Activated T-cell treated with anti-CD3 and anti-CD28 coated beads, Interleukin-2, amount 50 U/mL, for 72 hours (primary cell): Measurements from ENCODE around the gene DUSP28. TPM values are rescaled to one million over a fixed set of nuclear protein-coding genes. Genes with fewer than 3 reads are reported as not detected.
"Not testable (repeated sequence)": the region's sequence is repeated elsewhere in the genome, so short reads cannot be mapped to it uniquely, and the experiment has no call there.

ENCODE experiments used
- ATAC-seq, 2 donors: fragments of 150-1000 bp; cut with Tn5 transposase; replicated peaks in 1 of 2; 2 replicates each; pipeline ENCODE4 v1.10.0; 2021; ENCODE audit warnings: moderate library complexity in 2 of 2, mild to moderate bottlenecking in 1 of 2
- DNase-seq, 2 donors: peaks; one replicate each; pipeline ENCODE4 v3.0.0; 2021 to 2022; ENCODE audit warnings: mixed read lengths in 1 of 2
- H3K27ac Mint-ChIP-seq: one replicate; pipeline ENCODE4 v1.8.0; 2022; ENCODE audit warnings: mild to moderate bottlenecking, moderate library complexity, mixed read lengths
- H3K27me3 Mint-ChIP-seq: one replicate; pipeline ENCODE4 v1.8.0; 2022; ENCODE audit warnings: low read depth, mixed read lengths
- H3K36me3 Mint-ChIP-seq, 2 donors: one replicate each; pipeline ENCODE4 v1.8.0; 2022; ENCODE audit warnings: mixed read lengths in 2 of 2, mild to moderate bottlenecking in 1 of 2; ENCODE audit not compliant: insufficient read depth in 2 of 2
- H3K4me1 Mint-ChIP-seq: one replicate; pipeline ENCODE4 v1.8.0; 2022; ENCODE audit warnings: low read depth, mixed read lengths
- H3K4me3 Mint-ChIP-seq, 2 donors: one replicate each; pipeline ENCODE4 v1.8.0; 2022; ENCODE audit warnings: mild to moderate bottlenecking in 2 of 2, mixed read lengths in 2 of 2, moderate library complexity in 2 of 2
- H3K9me3 Mint-ChIP-seq, 2 donors: one replicate each; pipeline ENCODE4 v1.8.0; 2022; ENCODE audit warnings: mixed read lengths in 2 of 2
- total RNA-seq, 2 donors: library from RNA; stranded (reverse); gene quantifications; one replicate each; pipeline ENCODE4 v1.2.3, GENCODE V29; 2022

DUSP28 gene
- total RNA-seq, 2 donors from 2014 or later: 7.1 to 7.3 TPM

DNA sequence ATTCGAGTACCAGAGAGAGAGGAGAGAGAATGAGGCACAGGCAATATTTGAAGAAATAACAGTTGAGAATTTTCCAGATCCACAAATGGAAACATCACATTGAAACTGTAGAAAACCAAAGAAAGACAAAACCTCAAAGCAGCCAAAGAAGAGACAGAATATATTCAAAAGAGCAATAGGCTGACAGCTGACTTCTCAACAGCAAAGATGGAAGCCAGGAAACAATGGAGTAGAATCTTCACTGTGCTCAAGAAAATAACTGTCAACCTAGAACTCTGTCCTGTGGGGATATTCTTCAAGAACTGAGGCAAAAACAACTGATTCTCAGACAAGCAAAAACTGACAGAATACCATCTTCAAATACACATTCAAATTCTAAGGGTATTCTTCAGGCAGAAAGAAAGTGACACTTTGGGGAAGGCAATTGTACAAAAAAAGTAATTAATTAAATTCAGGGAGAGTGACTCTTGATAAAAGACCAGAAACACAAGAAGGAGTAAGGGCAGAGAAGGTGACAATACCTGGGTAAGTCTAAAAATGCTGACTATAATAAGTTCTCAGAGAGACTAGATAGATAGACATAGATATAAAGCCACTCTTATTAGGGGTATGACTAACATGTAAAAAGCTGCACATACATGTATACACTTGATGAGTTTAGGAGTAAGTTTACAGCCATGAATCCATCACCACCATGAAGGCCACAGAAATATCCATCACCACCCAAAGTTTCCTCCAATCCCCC is 28.0 kb upstream of the DUSP28 start:
- Mint-ChIP-seq H3K27ac (no peak overlapping the region), H3K27me3 (no peaks in the 10 kb centered on the region)

DNA sequence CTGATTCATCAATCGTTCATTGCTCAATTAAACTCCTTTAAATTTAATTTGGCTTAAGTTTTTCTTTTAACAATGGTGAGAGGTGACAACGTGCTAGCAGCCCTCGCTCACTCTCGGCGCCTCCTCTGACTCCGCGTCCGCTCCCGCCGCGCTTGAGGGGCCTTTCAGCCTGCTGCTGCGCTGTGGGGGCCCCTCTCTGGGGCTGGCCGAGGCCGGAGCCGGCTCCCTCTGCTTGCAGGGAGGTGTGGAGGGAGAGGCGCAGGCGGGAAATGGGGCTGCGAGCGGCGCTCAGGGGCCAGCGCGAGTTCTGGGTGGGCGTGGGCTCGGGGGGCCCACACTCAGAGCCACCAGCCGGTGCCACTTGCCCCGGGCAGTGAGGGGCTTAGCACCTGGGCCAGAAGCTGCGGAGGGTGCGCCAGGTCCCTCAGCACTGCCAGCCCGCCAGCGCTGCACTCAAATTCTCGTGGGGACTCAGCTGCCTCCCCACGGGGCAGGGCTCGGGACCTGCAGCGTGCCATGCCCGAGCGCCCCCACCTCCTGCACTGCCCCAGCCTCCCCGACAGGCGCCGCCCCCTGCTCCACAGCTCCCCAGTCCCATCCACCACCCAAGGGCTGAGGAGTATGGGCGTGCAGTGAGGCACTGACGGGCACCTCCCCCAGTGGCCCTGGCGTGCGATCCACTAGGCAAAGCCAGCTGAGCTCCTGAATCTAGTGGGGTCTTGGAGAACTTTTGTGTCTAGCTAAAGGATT is 22.0 kb upstream of the DUSP28 start:
- Mint-ChIP-seq H3K4me3 (no peak overlapping the region), H3K36me3 (peaks cover 4 to 28% of the 10 kb centered on the region in 2 donors), H3K9me3 (no peaks in the 10 kb centered on the region), H3K27ac (no peak overlapping the region), H3K27me3 (no peaks in the 10 kb centered on the region), H3K4me1 (peaks cover 8% of the 10 kb centered on the region)
- DNase-seq (no peak), ATAC-seq (no peak)

More for the DNA sequence above, 28.0 kb upstream of the DUSP28 start:
- H3K36me3 Mint-ChIP-seq: peaks cover 25 to 57% of the 10 kb centered on the region in 2 donors
- H3K4me3 Mint-ChIP-seq: no peak overlapping the region
- no peaks in the 10 kb centered on the region for H3K4me1 Mint-ChIP-seq
- H3K9me3 Mint-ChIP-seq: peaks cover 14% of the 10 kb centered on the region in 2 donors
- ATAC-seq (no peak), DNase-seq (no peak)

DNA sequence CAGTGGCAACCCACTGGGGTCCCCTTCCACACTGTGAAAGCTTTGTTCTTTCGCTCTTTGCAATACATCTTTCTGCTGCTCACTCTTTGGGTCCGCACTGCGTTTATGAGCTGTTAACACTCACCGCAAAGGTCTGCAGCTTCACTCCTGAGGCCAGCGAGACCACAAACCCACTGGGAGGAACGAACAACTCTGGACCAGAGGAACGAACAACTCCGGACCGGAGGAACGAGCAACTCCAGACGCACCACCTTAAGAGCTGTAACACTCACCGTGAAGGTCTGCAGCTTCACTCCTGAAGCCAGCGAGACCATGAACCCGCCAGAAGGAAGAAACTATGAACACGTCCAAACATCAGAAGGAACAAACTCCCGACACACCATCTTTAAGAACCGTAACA is 21.1 kb upstream of the DUSP28 start:
- H3K27me3 Mint-ChIP-seq, DNase-seq, H3K27ac Mint-ChIP-seq, ATAC-seq, H3K9me3 Mint-ChIP-seq, H3K4me3 Mint-ChIP-seq, H3K4me1 Mint-ChIP-seq: not testable (repeated sequence)
- H3K36me3 Mint-ChIP-seq: peaks cover 2 to 24% of the 10 kb centered on the region in 2 donors

DNA sequence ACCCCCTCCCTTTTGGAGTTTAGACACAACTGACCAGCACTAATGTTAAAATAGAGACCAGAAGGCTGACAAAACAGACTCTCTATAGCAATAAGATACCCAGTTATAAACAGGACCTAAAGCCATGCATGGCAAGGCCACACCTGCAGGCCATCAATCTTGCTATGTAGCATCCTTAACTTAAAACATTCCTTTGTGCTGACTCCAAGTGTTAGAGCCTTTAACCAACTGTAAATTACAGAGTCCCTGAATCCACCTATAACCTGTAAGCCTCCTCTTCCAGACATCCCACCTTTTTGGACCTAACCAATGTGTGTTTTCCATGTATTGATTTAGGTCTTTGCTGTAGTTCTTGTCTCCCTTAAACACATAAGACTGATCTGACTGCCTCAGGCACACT is 20.3 kb upstream of the DUSP28 start:
- H3K9me3 Mint-ChIP-seq: no peaks in the 10 kb centered on the region
- H3K27ac Mint-ChIP-seq: no peak overlapping the region
- H3K27me3 Mint-ChIP-seq: no peaks in the 10 kb centered on the region
- H3K4me1 Mint-ChIP-seq: peaks cover 8% of the 10 kb centered on the region
- no peak for DNase-seq
- H3K4me3 Mint-ChIP-seq: no peak overlapping the region
- ATAC-seq: no peak
- peaks cover 2 to 17% of the 10 kb centered on the region in 2 donors for H3K36me3 Mint-ChIP-seq

DNA sequence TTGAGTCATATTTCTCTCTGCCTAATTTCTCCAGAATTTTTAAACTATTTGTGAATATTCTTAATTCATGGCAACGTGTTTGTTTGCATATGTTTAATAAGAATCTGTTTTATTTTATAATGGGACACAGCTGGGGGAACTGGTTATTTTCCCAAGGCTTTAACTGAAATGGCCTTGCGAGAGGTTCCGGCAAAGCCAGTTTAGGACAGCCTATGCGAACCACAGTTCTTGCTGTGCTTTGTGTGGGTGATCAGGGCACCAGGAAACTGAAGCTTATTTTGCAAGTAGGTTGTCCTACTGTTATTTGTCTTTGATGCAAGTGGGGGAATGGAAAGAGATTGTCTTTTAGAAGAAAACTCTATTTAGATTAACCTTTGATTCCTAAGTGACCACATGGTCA is 8.9 kb upstream of the DUSP28 start:
- Mint-ChIP-seq H3K4me3 (no peak overlapping the region), H3K36me3 (peaks cover 12 to 28% of the 10 kb centered on the region in 2 donors), H3K4me1 (peaks cover under 1% of the 10 kb centered on the region), H3K27ac (no peak overlapping the region), H3K27me3 (no peaks in the 10 kb centered on the region), H3K9me3 (peaks cover 4% of the 10 kb centered on the region in 2 donors)
- no peak for DNase-seq
- no peak for ATAC-seq

DNA sequence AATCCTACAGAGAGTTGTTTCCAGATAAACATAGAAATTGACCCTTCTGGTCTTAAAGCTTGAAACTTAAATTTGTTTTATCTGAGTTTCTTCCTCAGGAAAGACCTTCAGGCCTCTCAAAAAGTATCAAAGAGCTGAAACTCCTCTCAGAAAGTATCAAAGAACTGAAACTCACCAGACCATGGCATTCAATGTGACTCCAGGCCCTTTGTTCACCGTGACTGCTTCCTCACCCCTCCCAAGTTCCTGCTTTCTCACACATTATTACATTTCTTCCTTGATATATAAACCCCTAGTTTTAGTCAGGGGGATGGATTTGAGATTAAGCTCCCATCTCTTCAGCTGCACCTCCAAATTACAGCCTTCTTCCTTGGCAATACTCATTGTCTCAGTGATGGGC is 8.3 kb upstream of the DUSP28 start:
- H3K27ac Mint-ChIP-seq: peak overlapping the region; percentile 19
- no peak for DNase-seq
- peaks cover 6% of the 10 kb centered on the region for H3K4me1 Mint-ChIP-seq
- H3K9me3 Mint-ChIP-seq: peaks cover 4% of the 10 kb centered on the region in 2 donors
- H3K4me3 Mint-ChIP-seq: no peak overlapping the region
- no peak for ATAC-seq
- H3K36me3 Mint-ChIP-seq: peaks cover 12 to 28% of the 10 kb centered on the region in 2 donors
- no peaks in the 10 kb centered on the region for H3K27me3 Mint-ChIP-seq

DNA sequence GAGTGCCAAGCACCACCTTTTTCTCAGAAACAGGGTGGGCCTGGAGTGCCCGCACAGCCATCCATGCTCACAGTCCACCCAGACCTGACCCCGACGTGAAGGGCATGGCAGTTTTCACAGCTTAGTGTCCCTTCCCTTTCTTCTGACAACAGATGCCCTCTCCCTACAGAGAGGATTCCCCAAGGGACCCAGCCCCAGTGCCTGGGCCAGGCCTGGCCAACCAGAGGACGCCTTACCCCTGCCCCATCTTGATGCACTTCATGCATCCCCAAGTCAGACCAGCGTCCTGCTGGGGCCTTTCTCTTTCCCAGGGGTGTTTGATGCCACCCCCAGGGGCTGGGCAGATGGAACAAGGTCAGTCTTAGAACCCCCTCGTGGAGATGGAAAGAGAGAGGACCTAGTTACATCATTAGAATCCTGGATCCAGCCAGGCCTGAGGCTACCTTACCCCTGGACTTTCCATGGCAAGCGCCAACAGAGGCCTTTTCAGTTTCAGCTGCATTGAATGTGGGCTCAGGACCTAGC is 6.1 kb upstream of the DUSP28 start:
- H3K4me3 Mint-ChIP-seq: no peak overlapping the region
- no peak overlapping the region for H3K27ac Mint-ChIP-seq
- no peak for DNase-seq
- ATAC-seq: no peak
- peaks cover 22% of the 10 kb centered on the region for H3K4me1 Mint-ChIP-seq
- no peaks in the 10 kb centered on the region for H3K27me3 Mint-ChIP-seq
- H3K9me3 Mint-ChIP-seq: peaks cover 2 to 4% of the 10 kb centered on the region in 2 donors
- H3K36me3 Mint-ChIP-seq: peaks cover 10 to 24% of the 10 kb centered on the region in 2 donors

DNA sequence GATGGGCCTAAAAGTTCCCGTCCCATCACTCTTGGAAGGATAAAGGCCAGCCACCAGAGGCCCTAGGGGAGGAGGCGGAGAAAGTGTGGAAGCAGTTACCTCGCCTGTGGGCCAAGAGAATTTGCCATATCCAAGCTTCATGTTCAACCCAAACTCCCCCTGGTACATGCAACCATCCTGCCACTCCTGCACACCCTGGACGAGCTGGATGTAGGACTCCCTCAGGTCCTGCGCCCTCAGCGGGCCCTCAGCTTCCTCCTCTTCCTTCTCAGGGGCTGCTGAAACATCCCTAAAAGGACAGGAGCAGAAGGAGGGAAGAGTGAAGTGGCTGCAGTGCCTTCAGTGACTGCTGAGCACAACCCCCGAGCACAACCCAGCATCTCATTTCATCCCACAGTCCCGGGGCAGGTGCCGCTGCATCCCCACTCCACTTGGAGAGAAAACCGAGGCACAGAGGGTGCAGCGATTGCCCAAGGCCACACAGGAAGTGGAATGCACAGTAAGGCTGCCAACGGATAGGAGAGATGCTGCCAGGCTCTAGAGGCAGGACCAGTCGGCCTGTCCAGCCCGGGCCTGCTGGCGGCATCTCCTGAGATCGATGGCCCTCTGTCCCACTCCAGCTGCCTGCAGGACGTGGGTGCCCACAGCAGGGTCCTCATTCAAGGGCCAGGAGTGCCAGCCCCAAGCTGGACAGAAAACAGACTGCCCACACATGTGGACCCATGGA is 5.2 kb upstream of the DUSP28 start:
- peaks cover 10 to 24% of the 10 kb centered on the region in 2 donors for H3K36me3 Mint-ChIP-seq
- ATAC-seq (no peak), DNase-seq (no peak)
- H3K27me3 Mint-ChIP-seq: no peaks in the 10 kb centered on the region
- H3K4me1 Mint-ChIP-seq: peaks cover 31% of the 10 kb centered on the region
- H3K4me3 Mint-ChIP-seq: no peak overlapping the region
- peaks cover 2 to 4% of the 10 kb centered on the region in 2 donors for H3K9me3 Mint-ChIP-seq
- H3K27ac Mint-ChIP-seq: no peak overlapping the region

DNA sequence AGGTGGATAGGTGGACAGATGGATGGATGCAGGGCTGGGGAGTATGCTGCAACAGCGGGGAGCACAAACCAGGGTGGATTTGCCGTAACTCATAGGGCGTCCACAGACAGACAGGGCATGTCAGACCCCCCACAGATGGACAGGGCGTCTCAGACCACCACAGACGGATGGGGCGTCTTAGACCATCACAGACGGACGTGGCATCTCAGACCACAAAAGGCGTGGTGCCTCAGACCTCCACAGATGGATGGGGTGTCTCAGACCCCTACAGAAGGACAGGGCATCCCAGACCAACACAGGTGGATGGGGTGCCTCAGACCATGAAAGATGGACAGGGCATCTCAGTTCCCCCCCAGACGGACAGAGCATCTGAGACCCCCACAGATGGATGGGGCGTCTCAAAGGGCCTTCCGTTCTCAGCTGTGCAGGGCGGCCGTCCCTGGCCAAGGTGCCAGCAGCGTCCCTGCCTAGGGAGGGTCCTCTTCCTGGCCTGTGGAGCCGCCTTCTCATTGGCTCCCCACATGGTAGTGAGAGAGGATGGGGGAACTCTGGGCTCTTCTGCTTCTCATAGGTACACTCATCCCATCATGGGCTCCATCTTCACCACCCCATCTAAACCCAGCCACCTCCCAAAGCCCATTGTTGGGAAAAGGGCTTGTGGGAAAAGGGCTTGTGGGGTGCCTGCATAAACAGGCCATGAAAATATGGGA is 4.5 kb upstream of the DUSP28 start:
- H3K4me1 Mint-ChIP-seq: peaks cover 32% of the 10 kb centered on the region
- no peak overlapping the region for H3K4me3 Mint-ChIP-seq
- no peak for ATAC-seq
- peaks cover 10 to 20% of the 10 kb centered on the region in 2 donors for H3K36me3 Mint-ChIP-seq
- peaks cover 2 to 3% of the 10 kb centered on the region in 2 donors for H3K9me3 Mint-ChIP-seq
- DNase-seq: no peak
- H3K27ac Mint-ChIP-seq: no peak overlapping the region
- no peaks in the 10 kb centered on the region for H3K27me3 Mint-ChIP-seq

DNA sequence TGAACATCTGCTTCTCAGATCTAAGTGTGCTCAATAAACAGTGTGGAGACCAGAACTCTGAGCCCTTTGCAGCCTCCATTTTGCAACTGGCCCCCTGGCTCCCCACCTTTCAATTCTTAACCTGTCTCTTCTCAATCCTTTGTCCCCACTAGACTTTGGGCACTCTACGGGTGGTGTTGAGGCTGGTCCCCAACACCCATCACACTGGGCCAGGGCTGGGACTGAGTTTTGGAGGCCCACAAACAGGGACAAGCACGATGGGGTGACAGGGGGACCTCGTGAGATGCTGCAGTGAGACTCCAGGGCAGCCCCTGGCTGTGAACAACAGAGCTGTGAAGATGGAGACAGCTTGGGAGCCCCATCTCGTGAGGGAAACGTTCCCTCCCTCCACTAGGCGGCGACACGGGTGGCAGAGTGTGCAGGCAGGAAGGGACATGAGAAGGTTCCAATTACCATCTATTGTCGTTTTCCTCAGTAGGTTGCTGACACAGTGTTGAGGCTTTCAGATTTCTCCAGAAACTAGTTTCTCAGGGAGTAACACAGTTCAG is 3.5 kb upstream of the DUSP28 start:
- H3K4me1 Mint-ChIP-seq: peaks cover 38% of the 10 kb centered on the region
- H3K27me3 Mint-ChIP-seq: no peaks in the 10 kb centered on the region
- ATAC-seq (no peak), DNase-seq (peak; percentile 78 to 80)
- H3K36me3 Mint-ChIP-seq: peaks cover 6 to 14% of the 10 kb centered on the region in 2 donors
- peak overlapping the region; percentile 10 to 63 for H3K4me3 Mint-ChIP-seq
- H3K27ac Mint-ChIP-seq: no peak overlapping the region
- H3K9me3 Mint-ChIP-seq: no peaks in the 10 kb centered on the region

DNA sequence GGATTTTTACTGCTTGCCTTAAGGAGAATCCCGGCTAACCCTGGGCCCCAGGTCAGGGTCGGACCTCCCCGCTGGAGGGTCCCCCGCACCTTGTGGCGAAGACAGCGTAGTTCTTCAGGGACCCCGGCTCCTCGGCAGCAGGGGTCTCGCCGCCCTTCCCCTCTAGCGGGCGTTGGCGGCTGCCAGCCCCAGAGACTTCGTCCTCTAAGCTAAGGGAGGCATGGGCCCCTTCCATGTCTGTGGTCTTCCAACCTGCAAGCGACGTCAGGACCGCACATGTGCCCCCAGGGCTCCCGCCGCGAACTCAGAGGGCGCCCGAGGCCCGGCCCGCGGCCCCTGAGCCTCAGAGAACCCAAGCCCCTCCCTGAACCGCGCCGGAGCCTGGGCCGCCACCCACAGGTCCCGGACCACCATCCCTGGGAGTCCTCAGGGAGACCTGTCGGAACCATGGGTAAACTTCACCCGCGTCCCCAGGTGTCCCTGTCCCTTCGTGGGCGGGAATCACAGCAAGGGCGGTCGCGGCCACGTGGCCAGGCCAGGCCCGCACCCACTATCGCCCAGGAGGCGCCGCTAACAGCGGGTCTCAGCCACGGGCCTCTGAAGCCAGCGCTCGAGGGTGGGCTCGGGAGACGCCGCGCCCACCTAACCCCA is 2.9 kb upstream of the DUSP28 start:
- no peak for DNase-seq
- Mint-ChIP-seq H3K36me3 (peaks cover 5 to 8% of the 10 kb centered on the region in 2 donors), H3K27ac (no peak overlapping the region)

DNA sequence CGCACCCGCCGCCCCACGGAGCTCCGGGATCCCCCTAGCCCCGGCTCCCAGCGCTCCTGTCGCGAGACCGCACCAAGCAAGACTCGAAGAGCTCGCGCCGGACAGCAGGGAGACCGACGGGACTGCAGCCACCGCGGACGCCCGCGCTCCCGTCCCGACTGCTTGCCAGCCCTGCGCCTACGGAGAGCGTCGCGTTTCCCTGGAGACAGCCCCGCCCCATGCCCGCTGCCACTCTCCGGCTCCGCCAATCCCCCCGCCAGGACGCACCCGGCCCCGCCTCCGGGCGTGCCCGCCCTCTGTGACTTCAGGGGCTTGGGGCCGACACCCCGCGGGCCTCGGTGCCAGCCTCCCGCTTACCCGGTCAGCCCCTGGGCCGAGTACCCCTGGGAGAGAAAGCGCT is 2.3 kb upstream of the DUSP28 start, which contains the start of gene ANKMY1:
ANKMY1 (minus strand) TSS at position 181 of the 400 bp plus-strand sequence. CDS start 653 bp downstream, outside the sequence.
- Mint-ChIP-seq H3K27me3 (no peaks in the 10 kb centered on the region), H3K4me3 (peak within 1 kb of the TSS; percentile 83 to 100), H3K27ac (no peak within 1 kb of the TSS), H3K9me3 (no peaks in the 10 kb centered on the region), H3K36me3 (peaks cover 5 to 8% of the 10 kb centered on the region in 2 donors), H3K4me1 (peaks cover 50% of the 10 kb centered on the region)
- peak; percentile 18 to 25 for ATAC-seq
- DNase-seq: peak; percentile 81 to 86

More for the DNA sequence above, 2.9 kb upstream of the DUSP28 start:
- H3K27me3 Mint-ChIP-seq: no peaks in the 10 kb centered on the region
- H3K9me3 Mint-ChIP-seq: no peaks in the 10 kb centered on the region
- H3K4me1 Mint-ChIP-seq: peaks cover 44% of the 10 kb centered on the region
- H3K4me3 Mint-ChIP-seq: peak overlapping the region; percentile 10 to 63
- ATAC-seq: no peak
